GM23248 (cell line): ENCODE measurements around the gene ECI2. TPM values are rescaled to one million over a fixed set of nuclear protein-coding genes. Genes with fewer than 3 reads are reported as not detected.

Source experiments
- DNase-seq: peaks from one replicate; pipeline ENCODE4 v3.0.0-alpha.2; 2015
- H2AFZ ChIP-seq: fragments of 200-600 bp; sonication (generic); 2 replicates; pipeline ENCODE4 v1.6.1; 2016; ENCODE audit warnings: antibody characterized with exemption
- H3F3A ChIP-seq: fragments of 200-600 bp; sonication (generic); 2 replicates; pipeline ENCODE4 v1.6.1; 2016; ENCODE audit warnings: mild to moderate bottlenecking, antibody characterized with exemption, mixed run types; ENCODE audit not compliant: insufficient read depth
- H3K27ac ChIP-seq: fragments of 200-600 bp; sonication (generic); 2 replicates; pipeline ENCODE4 v1.5.1; 2016; ENCODE audit warnings: mild to moderate bottlenecking
- H3K27me3 ChIP-seq: fragments of 200-600 bp; sonication (generic); replicated peaks from 2 replicates; pipeline ENCODE4 v1.6.1; 2016; ENCODE audit warnings: mild to moderate bottlenecking; ENCODE audit not compliant: insufficient read depth
- H3K36me3 ChIP-seq: fragments of 200-600 bp; sonication (generic); 2 replicates; pipeline ENCODE4 v1.6.1; 2016; ENCODE audit warnings: low read depth, mild to moderate bottlenecking
- H3K4me1 ChIP-seq: fragments of 200-600 bp; sonication (generic); 2 replicates; pipeline ENCODE4 v1.6.1; 2016; ENCODE audit warnings: mild to moderate bottlenecking; ENCODE audit not compliant: insufficient read depth
- H3K4me2 ChIP-seq: fragments of 200-600 bp; sonication (generic); one replicate; pipeline ENCODE4 v1.6.1; 2016; ENCODE audit warnings: mild to moderate bottlenecking; ENCODE audit not compliant: unreplicated experiment
- H3K4me3 ChIP-seq: fragments of 200-600 bp; sonication (generic); 2 replicates; pipeline ENCODE4 v1.5.1; 2016; ENCODE audit warnings: mild to moderate bottlenecking
- H3K79me2 ChIP-seq: fragments of 200-600 bp; sonication (generic); 2 replicates; pipeline ENCODE4 v1.6.1; 2016; ENCODE audit warnings: mild to moderate bottlenecking; ENCODE audit not compliant: insufficient read depth
- H3K9ac ChIP-seq: fragments of 200-600 bp; sonication (generic); 2 replicates; pipeline ENCODE4 v1.6.1; 2016; ENCODE audit warnings: mild to moderate bottlenecking
- H3K9me2 ChIP-seq: fragments of 200-600 bp; sonication (generic); 2 replicates; pipeline ENCODE4 v1.6.1; 2016; ENCODE audit warnings: mixed run types, mild to moderate bottlenecking, moderate library complexity; ENCODE audit not compliant: insufficient read depth
- H3K9me3 ChIP-seq: fragments of 200-600 bp; sonication (generic); one replicate; pipeline ENCODE4 v1.6.1; 2017; ENCODE audit warnings: low read depth
- H4K20me1 ChIP-seq: fragments of 200-600 bp; sonication (generic); 2 replicates; pipeline ENCODE4 v1.6.0; 2016; ENCODE audit not compliant: insufficient read depth
- EZH2 ChIP-seq: fragments of 200-600 bp; sonication (generic); IDR thresholded peaks from 2 replicates; pipeline ENCODE4 v1.6.1; 2018; ENCODE audit warnings: antibody characterized with exemption, mild to moderate bottlenecking; ENCODE audit not compliant: insufficient read depth, poor library complexity, severe bottlenecking
- EZH2phosphoT487 ChIP-seq: fragments of 200-600 bp; sonication (generic); IDR thresholded peaks from 2 replicates; pipeline ENCODE4 v1.6.1; 2018; ENCODE audit warnings: antibody characterized with exemption, moderate library complexity, mild to moderate bottlenecking, low read depth; ENCODE audit not compliant: insufficient read depth
- WGBS, 2 experiments: methylation state at CpG; one replicate each; pipeline ENCODE4 v1.1.6; 2015 to 2017; ENCODE audit warnings: low lambda C conversion rate in 2 of 2, low coverage in 1 of 2; ENCODE audit errors: missing lambda C conversion rate in 2 of 2; 5-methylcytosine and 5-hydroxymethylcytosine counted together
- in situ Hi-C: fragments of 300-500 bp; cut with MboI; formaldehyde crosslinking; loops from 2 replicates; pipeline ENCODE4 v1.15.0; 2020
- polyA plus RNA-seq: library from polyadenylated mRNA; unstranded; fragments of >200 nt; fragmentation: Nextera tagmentation; extraction: Ambion mirVana; gene quantifications from 2 replicates; pipeline ENCODE4 v1.2.1, GENCODE V29; 2016
- total RNA-seq: library from RNA; depleted of rRNA; stranded (reverse); fragments of >200 nt; shearing (Covaris generic); gene quantifications from 2 replicates; pipeline ENCODE4 v1.2.3, GENCODE V29; 2014; rRNA removed

ECI2 gene
- total RNA-seq (91.7 and 116 TPM in 2 replicates), polyA plus RNA-seq (134 and 138 TPM in 2 replicates)

DNA sequence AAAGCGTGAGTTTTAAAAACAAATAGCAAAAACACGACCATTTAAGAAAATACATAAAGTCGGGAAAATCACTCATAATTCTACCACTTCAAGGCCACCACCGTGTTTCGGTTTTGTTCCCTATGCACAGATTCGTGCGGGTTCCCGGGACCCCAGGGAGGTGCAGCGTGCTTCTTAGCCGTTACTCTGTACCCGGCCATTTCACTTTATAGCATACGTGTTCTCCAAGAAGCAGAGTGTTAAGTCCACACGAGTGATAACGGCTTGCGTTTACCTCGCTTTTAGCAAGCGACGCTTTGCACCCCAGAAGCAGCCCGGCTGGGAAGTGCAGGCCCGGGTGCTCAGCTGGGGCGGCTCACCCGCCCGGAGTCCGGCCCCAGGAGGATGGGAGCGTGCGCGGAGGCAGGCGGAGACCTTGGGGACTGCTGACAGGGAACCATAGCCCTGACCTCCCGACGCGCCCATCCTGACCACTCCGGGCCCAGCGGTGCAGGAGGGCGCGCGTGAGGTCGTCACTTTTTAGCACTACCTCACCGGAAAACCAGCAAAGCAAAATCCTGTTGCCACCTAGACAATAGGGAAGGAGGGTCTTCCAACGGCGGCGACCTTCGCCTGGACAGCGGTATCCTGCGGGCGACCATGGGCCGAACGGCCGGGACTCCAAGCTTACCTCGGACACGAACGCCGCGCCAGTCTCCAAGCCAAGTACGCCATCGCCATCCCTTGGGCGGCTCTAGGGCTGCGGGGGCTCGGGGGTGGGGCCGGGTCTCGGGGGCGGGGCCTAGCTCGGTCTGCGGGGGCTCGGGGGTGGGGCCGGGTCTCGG, at the start of gene ECI2:
TSS of gene ECI2 (minus strand) at position 735 of the 824 bp plus-strand sequence. CDS start at position 720, 15 bp downstream.
- peak within 1 kb of the TSS; percentile 80 for H3K27ac ChIP-seq
- peak within 1 kb of the TSS; percentile 84 for H3K9ac ChIP-seq
- H2AFZ ChIP-seq: peak within 1 kb of the TSS; percentile 89
- in situ Hi-C loops: no loop called here
- no peaks in the 10 kb centered on the region for H3K9me3 ChIP-seq
- peak within 1 kb of the TSS; percentile 89 for H3K4me2 ChIP-seq
- DNase-seq: peak; percentile 78
- peak within 1 kb of the TSS; percentile 90 for H3K4me3 ChIP-seq
- no peaks in the 10 kb centered on the region for H3K9me2 ChIP-seq
- H3F3A ChIP-seq: no peaks in the 10 kb centered on the region
- H3K36me3 ChIP-seq: peaks cover 10% of the 10 kb centered on the region; the same call in 1 of the 2 replicates
- no peaks in the 10 kb centered on the region for H4K20me1 ChIP-seq
- H3K4me1 ChIP-seq: peaks cover 13% of the 10 kb centered on the region
- H3K79me2 ChIP-seq: peaks cover 51% of the 10 kb centered on the region
- no peak for TF ChIP-seq EZH2phosphoT487
- no peak for TF ChIP-seq EZH2
- 0 to 1% methylated on average over 44 to 47 of the region's 66 CpGs for WGBS, 2 experiments
- no peaks in the 10 kb centered on the region for H3K27me3 ChIP-seq

GRCh38 chr6:4180652-4181255, 45.4 kb upstream of the ECI2 start:
- H3K9me3 ChIP-seq: no peaks in the 10 kb centered on the region
- no peaks in the 10 kb centered on the region for H3K4me1 ChIP-seq
- no peaks in the 10 kb centered on the region for H4K20me1 ChIP-seq
- H3F3A ChIP-seq: no peaks in the 10 kb centered on the region
- H3K27ac ChIP-seq: no peak overlapping the region
- no peaks in the 10 kb centered on the region for H3K9me2 ChIP-seq
- H3K4me2 ChIP-seq: no peak overlapping the region
- no peak overlapping the region for H2AFZ ChIP-seq
- no peaks in the 10 kb centered on the region for H3K79me2 ChIP-seq
- peak; percentile 46 for DNase-seq
- in situ Hi-C loops: no loop called here
- no peak for TF ChIP-seq EZH2phosphoT487
- TF ChIP-seq EZH2: no peak
- WGBS, 2 experiments: 54 to 66% methylated on average over 9 of the region's 9 CpGs
- H3K4me3 ChIP-seq: no peak overlapping the region
- H3K27me3 ChIP-seq: no peaks in the 10 kb centered on the region; the same call in 1 of the 2 replicates
- H3K36me3 ChIP-seq: no peaks in the 10 kb centered on the region
- no peak overlapping the region for H3K9ac ChIP-seq

GRCh38 chr6:4179960-4180651, 44.7 kb upstream of the ECI2 start:
- H3K4me2 ChIP-seq: no peak overlapping the region
- TF ChIP-seq EZH2phosphoT487 (no peak), EZH2 (no peak)
- H3K36me3 ChIP-seq: no peaks in the 10 kb centered on the region
- no peak overlapping the region for H3K9ac ChIP-seq
- WGBS, 2 experiments: 61 to 65% methylated on average over 4 of the region's 4 CpGs
- H3K27me3 ChIP-seq: no peaks in the 10 kb centered on the region; the same call in 1 of the 2 replicates
- in situ Hi-C loops: no loop called here
- no peaks in the 10 kb centered on the region for H3F3A ChIP-seq
- DNase-seq: peak; percentile 38
- H4K20me1 ChIP-seq: no peaks in the 10 kb centered on the region
- H3K4me1 ChIP-seq: no peaks in the 10 kb centered on the region
- no peak overlapping the region for H3K4me3 ChIP-seq
- H3K9me2 ChIP-seq: no peaks in the 10 kb centered on the region
- H3K27ac ChIP-seq: no peak overlapping the region
- H2AFZ ChIP-seq: no peak overlapping the region
- H3K9me3 ChIP-seq: no peaks in the 10 kb centered on the region
- no peaks in the 10 kb centered on the region for H3K79me2 ChIP-seq

- H3K27ac ChIP-seq: no peak overlapping the region
- no peaks in the 10 kb centered on the region for H4K20me1 ChIP-seq
- TF ChIP-seq EZH2phosphoT487 (no peak), EZH2 (no peak)
- no peaks in the 10 kb centered on the region for H3F3A ChIP-seq
- no peak overlapping the region for H2AFZ ChIP-seq
- H3K36me3 ChIP-seq: no peaks in the 10 kb centered on the region
- H3K9me2 ChIP-seq: no peaks in the 10 kb centered on the region
- H3K9ac ChIP-seq: no peak overlapping the region
- no peaks in the 10 kb centered on the region for H3K4me1 ChIP-seq
- in situ Hi-C loops: no loop called here
- DNase-seq: no peak
- no peak overlapping the region for H3K4me2 ChIP-seq
- no peaks in the 10 kb centered on the region for H3K79me2 ChIP-seq
- H3K9me3 ChIP-seq: no peaks in the 10 kb centered on the region
- H3K27me3 ChIP-seq: no peaks in the 10 kb centered on the region; the same call in 1 of the 2 replicates
- 69 to 72% methylated on average over 8 of the region's 8 CpGs for WGBS, 2 experiments
- no peak overlapping the region for H3K4me3 ChIP-seq
These were observed 43.5 kb upstream of the ECI2 start for GRCh38 chr6:4178737-4179333.
